Mesendoderm (in vitro differentiated cells): Measurements from ENCODE around the gene ANKRD65.
"Not testable (repeated sequence)": the region's sequence is repeated elsewhere in the genome, so short reads cannot be mapped to it uniquely, and the experiment has no call there.

Experiments
- DNase-seq: peaks from one replicate; pipeline ENCODE4 v3.0.0; 2013
- H2AK5ac ChIP-seq: 2 replicates; pipeline ENCODE4 v1.6.1; 2013; ENCODE audit warnings: low read length, inconsistent platforms
- H2BK120ac ChIP-seq: 2 replicates; pipeline ENCODE4 v1.6.1; 2013; ENCODE audit warnings: low read depth, mild to moderate bottlenecking, low read length, moderate library complexity, mixed read lengths
- H2BK15ac ChIP-seq: replicated peaks from 2 replicates; pipeline ENCODE4 v1.6.1; 2013; ENCODE audit warnings: low read depth, mild to moderate bottlenecking, moderate library complexity
- H2BK5ac ChIP-seq: 2 replicates; pipeline ENCODE4 v1.6.1; 2013; ENCODE audit warnings: low read length, inconsistent platforms
- H3K18ac ChIP-seq: 2 replicates; pipeline ENCODE4 v1.6.1; 2013; ENCODE audit warnings: mild to moderate bottlenecking, low read length, mixed read lengths
- H3K23ac ChIP-seq: one replicate; pipeline ENCODE4 v1.6.1; 2013; ENCODE audit warnings: low read length
- H3K27ac ChIP-seq: 2 replicates; pipeline ENCODE4 v1.5.1; 2013; ENCODE audit warnings: low read depth, mild to moderate bottlenecking, inconsistent platforms, low read length, moderate library complexity
- H3K27me3 ChIP-seq: 2 replicates; pipeline ENCODE4 v1.6.1; 2013; ENCODE audit warnings: low read length, control low read depth, mild to moderate bottlenecking, inconsistent platforms; ENCODE audit not compliant: insufficient read depth, poor library complexity
- H3K36me3 ChIP-seq: 2 replicates; pipeline ENCODE4 v1.6.1; 2013; ENCODE audit warnings: low read length, inconsistent platforms; ENCODE audit not compliant: control insufficient read depth, insufficient read depth
- H3K4ac ChIP-seq: one replicate; pipeline ENCODE4 v1.6.1; 2013; ENCODE audit warnings: low read depth, mild to moderate bottlenecking, low read length, moderate library complexity
- H3K4me1 ChIP-seq: 2 replicates; pipeline ENCODE4 v1.6.1; 2013; ENCODE audit warnings: low read depth, low read length, inconsistent platforms; ENCODE audit not compliant: control insufficient read depth
- H3K4me2 ChIP-seq: 2 replicates; pipeline ENCODE4 v1.6.1; 2013; ENCODE audit warnings: low read length
- H3K4me3 ChIP-seq: 2 replicates; pipeline ENCODE4 v1.5.1; 2013; ENCODE audit warnings: mild to moderate bottlenecking, low read length
- H3K56ac ChIP-seq: one replicate; pipeline ENCODE4 v1.6.1; 2013; ENCODE audit warnings: low read length
- H3K79me1 ChIP-seq: 2 replicates; pipeline ENCODE4 v1.6.1; 2013; ENCODE audit warnings: low read length, inconsistent platforms
- H3K79me2 ChIP-seq: 2 replicates; pipeline ENCODE4 v1.6.1; 2013; ENCODE audit warnings: mild to moderate bottlenecking, low read length; ENCODE audit not compliant: control insufficient read depth, insufficient read depth
- H3K9ac ChIP-seq: 2 replicates; pipeline ENCODE4 v1.6.1; 2013; ENCODE audit warnings: low read length, inconsistent platforms
- H4K5ac ChIP-seq: one replicate; pipeline ENCODE4 v1.6.1; 2013; ENCODE audit warnings: low read length
- H4K8ac ChIP-seq: one replicate; pipeline ENCODE4 v1.6.1; 2013; ENCODE audit warnings: low read depth, mild to moderate bottlenecking, control low read depth, low read length, moderate library complexity
- WGBS: extraction: QIAGEN DNeasy Blood & Tissue Kit; methylation state at CpG from one replicate; pipeline ENCODE4 v1.1.7; 2013; ENCODE audit warnings: low lambda C conversion rate, missing lambda C conversion rate; ENCODE audit not compliant: insufficient coverage; ENCODE audit errors: extremely low coverage; 5-methylcytosine and 5-hydroxymethylcytosine counted together

ANKRD65 gene

GRCh38 chr1:1411626-1412025 is 9.4 kb downstream of the ANKRD65 start:
- no CpG with 5 or more reads among the region's 13 CpGs for WGBS
- H3K4me1 ChIP-seq, result peaks cover 5% of the 10 kb centered on the region

DNA sequence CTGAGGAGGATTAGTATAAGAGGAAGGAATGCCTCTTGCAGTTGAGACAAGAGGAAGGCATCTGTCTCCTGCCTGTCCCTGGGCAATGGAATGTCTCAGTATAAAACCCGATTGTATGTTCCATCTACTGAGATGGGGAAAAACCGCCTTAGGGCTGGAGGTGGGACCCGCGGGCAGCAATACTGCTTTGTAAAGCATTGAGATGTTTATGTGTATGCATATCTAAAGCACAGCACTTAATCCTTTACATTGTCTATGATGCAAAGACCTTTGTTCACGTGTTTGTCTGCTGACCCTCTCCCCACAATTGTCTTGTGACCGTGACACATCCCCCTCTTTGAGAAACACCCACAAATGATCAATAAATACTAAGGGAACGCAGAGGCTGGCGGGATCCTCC is 10.8 kb downstream of the ANKRD65 start:
- not testable (repeated sequence) for H3K36me3 ChIP-seq, H4K5ac ChIP-seq, H3K23ac ChIP-seq, H3K4me1 ChIP-seq, H2BK120ac ChIP-seq, H4K8ac ChIP-seq, DNase-seq, H3K9ac ChIP-seq, H3K4ac ChIP-seq, H3K27me3 ChIP-seq, H3K56ac ChIP-seq, H3K4me2 ChIP-seq, H2BK5ac ChIP-seq, H2BK15ac ChIP-seq, H3K4me3 ChIP-seq, H3K18ac ChIP-seq, H2AK5ac ChIP-seq
- H3K27ac ChIP-seq, result peak overlapping the region; percentile 20
- H3K79me1 ChIP-seq, result peaks cover 13% of the 10 kb centered on the region
- peaks cover 33% of the 10 kb centered on the region for H3K79me2 ChIP-seq
- no CpG with 5 or more reads among the region's 8 CpGs for WGBS

More at GRCh38 chr1:1411626-1412025, 9.4 kb downstream of the ANKRD65 start:
- Histone ChIP-seq H3K27ac (no peak overlapping the region), H2BK15ac (no peak overlapping the region), H3K9ac (no peak overlapping the region), H2AK5ac (no peak overlapping the region), H4K5ac (no peak overlapping the region), H3K4ac (no peak overlapping the region), H2BK5ac (no peak overlapping the region), H3K36me3 (no peaks in the 10 kb centered on the region), H4K8ac (no peak overlapping the region), H3K79me2 (peaks cover 20% of the 10 kb centered on the region), H3K4me3 (no peak overlapping the region), H3K79me1 (peaks cover 4% of the 10 kb centered on the region), H3K23ac (no peak overlapping the region), H3K18ac (no peak overlapping the region), H3K27me3 (no peaks in the 10 kb centered on the region), H3K4me2 (no peak overlapping the region), H3K56ac (no peak overlapping the region), H2BK120ac (no peak overlapping the region)
- no peak for DNase-seq

GRCh38 chr1:1407636-1408318 is 13.3 kb downstream of the ANKRD65 start:
- DNase-seq, result peak; percentile 73
- WGBS, result no CpG with 5 or more reads among the region's 41 CpGs
- H3K36me3 ChIP-seq, result peaks cover 8% of the 10 kb centered on the region

GRCh38 chr1:1406821-1407635 is 14.0 kb downstream of the ANKRD65 start, which contains the start of gene MRPL20:
TSS of gene MRPL20 (minus strand) at chr1:1407293. CDS start at chr1:1407217, 76 bp downstream.
- peak within 1 kb of the TSS; percentile 100 for H3K56ac ChIP-seq
- no peak within 1 kb of the TSS for H4K5ac ChIP-seq
- peak within 1 kb of the TSS; percentile 89 for H3K4me3 ChIP-seq
- no CpG with 5 or more reads among the region's 98 CpGs for WGBS
- no peak within 1 kb of the TSS for H2BK15ac ChIP-seq
- H3K36me3 ChIP-seq, result peaks cover 10% of the 10 kb centered on the region
- H3K18ac ChIP-seq, result peak within 1 kb of the TSS; percentile 60
- peak within 1 kb of the TSS; percentile 94 for H3K9ac ChIP-seq
- peaks cover 5% of the 10 kb centered on the region for H3K4me1 ChIP-seq
- no peak within 1 kb of the TSS for H2BK120ac ChIP-seq
- peaks cover 35% of the 10 kb centered on the region for H3K79me2 ChIP-seq
- peak within 1 kb of the TSS; percentile 96 for H3K4ac ChIP-seq
- no peak within 1 kb of the TSS for H2AK5ac ChIP-seq
- no peaks in the 10 kb centered on the region for H3K27me3 ChIP-seq
- H4K8ac ChIP-seq, result peak within 1 kb of the TSS; percentile 93
- H3K4me2 ChIP-seq, result peak within 1 kb of the TSS; percentile 95
- DNase-seq, result peak; percentile 94
- peak within 1 kb of the TSS; percentile 55 for H2BK5ac ChIP-seq
- peak within 1 kb of the TSS; percentile 82 for H3K27ac ChIP-seq
- peaks cover 19% of the 10 kb centered on the region for H3K79me1 ChIP-seq
- peak within 1 kb of the TSS; percentile 81 for H3K23ac ChIP-seq

More at GRCh38 chr1:1407636-1408318, 13.3 kb downstream of the ANKRD65 start:
- Histone ChIP-seq H2BK5ac (peak overlapping the region; percentile 55), H2BK15ac (no peak overlapping the region), H3K27ac (peak overlapping the region; percentile 67), H3K79me1 (peaks cover 19% of the 10 kb centered on the region), H3K56ac (peak overlapping the region; percentile 100), H2BK120ac (no peak overlapping the region), H3K9ac (peak overlapping the region; percentile 94), H3K79me2 (peaks cover 35% of the 10 kb centered on the region), H3K4me2 (peak overlapping the region; percentile 62), H3K27me3 (no peaks in the 10 kb centered on the region), H3K4me1 (peaks cover 5% of the 10 kb centered on the region), H4K8ac (no peak overlapping the region), H3K4me3 (peak overlapping the region; percentile 89), H3K4ac (peak overlapping the region; percentile 96), H3K18ac (peak overlapping the region; percentile 60), H4K5ac (no peak overlapping the region), H3K23ac (peak overlapping the region; percentile 45), H2AK5ac (no peak overlapping the region)

- Histone ChIP-seq H4K8ac (no peak overlapping the region), H3K56ac (peak overlapping the region; percentile 100), H2AK5ac (no peak overlapping the region), H3K79me2 (peaks cover 35% of the 10 kb centered on the region), H2BK5ac (no peak overlapping the region), H3K79me1 (peaks cover 19% of the 10 kb centered on the region), H3K23ac (peak overlapping the region; percentile 81), H4K5ac (no peak overlapping the region), H3K36me3 (peaks cover 10% of the 10 kb centered on the region), H2BK15ac (no peak overlapping the region), H3K18ac (peak overlapping the region; percentile 56), H3K4me1 (peaks cover 5% of the 10 kb centered on the region), H3K27ac (peak overlapping the region; percentile 82), H3K4me2 (peak overlapping the region; percentile 95), H2BK120ac (no peak overlapping the region), H3K4me3 (peak overlapping the region; percentile 89), H3K9ac (peak overlapping the region; percentile 94), H3K27me3 (no peaks in the 10 kb centered on the region), H3K4ac (peak overlapping the region; percentile 44)
- DNase-seq, result no peak
- WGBS, result no CpG with 5 or more reads among the region's 43 CpGs
These were observed 14.8 kb downstream of the ANKRD65 start for GRCh38 chr1:1406101-1406820.
